8988T (cell line): ENCODE results near the gene SNTA1.
A peak's percentile ranks its signal among the peaks of the same experiment; 100 is the strongest.
"Not testable (repeated sequence)": the region's sequence is repeated elsewhere in the genome, so short reads cannot be mapped to it uniquely, and the experiment has no call there.

Experiments used
- DNase-seq: peaks from one replicate; pipeline ENCODE4 v3.0.0; 2011

SNTA1 gene

DNA sequence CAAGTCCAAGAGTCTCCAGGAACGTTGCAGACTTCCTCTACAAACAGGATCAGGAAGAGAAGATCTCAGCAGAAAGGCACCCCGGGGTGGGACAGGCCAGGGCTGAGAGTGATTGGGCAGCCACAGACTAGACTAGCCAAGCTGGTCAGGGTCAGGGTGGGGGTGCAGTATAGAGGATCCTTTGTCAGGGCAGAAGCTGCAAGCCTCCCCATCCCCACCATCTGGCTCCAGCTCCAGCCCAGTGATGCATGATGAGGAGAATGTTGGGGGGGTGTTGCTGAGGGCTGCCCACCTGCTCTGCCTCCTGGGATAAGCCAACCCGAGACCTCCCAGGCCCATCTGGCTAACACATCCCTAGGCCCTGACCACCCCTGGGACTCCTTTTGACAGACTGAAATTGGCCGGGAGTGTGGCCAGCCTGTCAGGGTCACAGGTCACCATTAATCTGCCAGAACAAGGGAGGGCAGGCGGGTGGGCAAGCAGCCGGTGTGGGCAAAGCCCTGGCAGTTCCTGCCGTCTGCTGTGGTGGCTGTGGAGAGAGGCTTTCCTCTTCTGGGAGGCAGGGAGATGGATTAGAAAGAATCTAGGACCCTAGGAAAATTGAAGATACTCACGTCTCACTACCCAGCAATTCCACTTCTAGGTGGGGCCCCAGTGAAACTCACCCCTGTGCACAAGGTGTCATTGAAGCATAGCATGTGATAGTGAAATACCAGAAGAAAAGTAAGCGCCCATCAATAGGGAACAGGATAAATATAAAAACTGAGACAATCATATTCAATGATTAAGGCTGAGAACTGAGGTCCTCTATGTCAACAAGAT is 22.1 kb upstream of the SNTA1 start:
- no peak for DNase-seq

DNA sequence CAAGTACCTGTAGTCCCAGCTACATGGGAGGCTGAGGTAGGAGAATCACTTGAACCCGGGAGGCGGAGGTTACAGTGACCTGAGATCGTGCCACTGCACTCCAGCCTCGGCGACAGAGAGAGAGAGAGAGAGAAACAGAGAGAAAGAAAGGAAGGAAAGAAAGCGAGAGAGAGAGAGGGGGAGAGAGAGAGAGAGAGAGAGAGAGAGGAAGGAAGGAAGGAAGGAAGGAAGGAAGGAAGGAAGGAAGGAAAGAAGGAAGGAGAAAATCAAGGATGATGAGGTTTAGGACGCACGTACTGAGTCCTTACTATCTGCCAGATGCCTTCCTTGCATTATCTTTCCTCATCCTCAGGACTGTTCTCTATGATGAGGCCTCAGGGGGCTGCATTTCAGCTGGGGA is 21.2 kb upstream of the SNTA1 start:
- not testable (repeated sequence) for DNase-seq

GRCh38 chr20:33463332-33464101 is 20.0 kb upstream of the SNTA1 start:
- DNase-seq: no peak

DNA sequence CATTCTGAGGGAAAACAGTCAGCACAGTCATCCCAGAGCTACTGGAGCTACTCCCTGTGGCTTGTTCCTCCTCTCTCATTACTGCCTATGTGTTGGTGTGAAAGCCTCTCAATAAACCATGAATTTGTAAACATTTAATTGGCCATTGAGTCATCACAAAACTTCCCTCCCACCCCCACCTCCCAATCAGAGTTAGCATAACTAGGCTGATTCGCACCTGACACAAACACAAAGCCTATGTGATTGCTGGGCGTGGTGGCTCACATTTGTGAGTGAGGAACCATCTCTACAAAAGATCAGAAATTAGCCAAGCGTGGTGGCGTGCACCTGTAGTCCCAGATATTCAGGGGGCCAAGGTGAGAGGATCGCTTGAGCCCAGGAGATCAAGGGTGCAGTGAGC is 17.1 kb upstream of the SNTA1 start:
- no peak for DNase-seq

GRCh38 chr20:33459599-33459998 is 16.0 kb upstream of the SNTA1 start:
- DNase-seq: no peak

DNA sequence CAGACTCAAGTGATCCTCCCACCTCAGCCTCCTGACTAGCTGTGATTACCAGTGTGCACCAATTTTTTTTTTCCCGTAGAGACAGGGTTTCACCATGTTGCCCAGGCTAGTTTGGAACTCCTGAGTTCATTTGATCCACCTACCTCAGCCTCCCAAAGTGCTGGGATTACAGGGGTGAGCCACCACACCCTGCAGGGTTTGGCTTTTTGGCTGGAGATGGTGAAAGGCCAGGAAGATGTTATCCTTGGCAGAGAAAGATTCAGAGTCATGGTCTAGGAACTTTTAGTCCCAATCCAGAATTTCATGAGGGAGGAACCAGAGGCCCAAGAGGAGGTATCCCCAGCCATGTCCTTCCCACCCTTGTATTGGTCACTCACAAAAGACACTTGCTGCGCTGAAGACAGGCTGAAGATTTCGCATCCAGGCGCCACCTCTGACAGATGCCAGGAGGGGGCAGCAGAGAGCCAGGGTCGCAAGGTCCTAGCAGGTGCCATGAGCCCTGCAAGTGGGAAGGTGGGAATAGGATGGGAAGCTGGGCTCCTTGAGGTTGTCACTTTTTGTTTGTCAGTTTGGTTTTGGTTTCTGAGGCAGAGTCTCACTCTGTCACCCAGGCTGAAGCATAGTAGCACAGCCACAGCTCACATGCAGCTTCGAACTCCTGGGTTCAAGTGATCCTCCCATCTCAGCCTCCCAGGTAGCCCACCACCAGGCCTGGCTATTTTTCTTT is 13.5 kb upstream of the SNTA1 start:
- DNase-seq: peak; percentile 58

DNA sequence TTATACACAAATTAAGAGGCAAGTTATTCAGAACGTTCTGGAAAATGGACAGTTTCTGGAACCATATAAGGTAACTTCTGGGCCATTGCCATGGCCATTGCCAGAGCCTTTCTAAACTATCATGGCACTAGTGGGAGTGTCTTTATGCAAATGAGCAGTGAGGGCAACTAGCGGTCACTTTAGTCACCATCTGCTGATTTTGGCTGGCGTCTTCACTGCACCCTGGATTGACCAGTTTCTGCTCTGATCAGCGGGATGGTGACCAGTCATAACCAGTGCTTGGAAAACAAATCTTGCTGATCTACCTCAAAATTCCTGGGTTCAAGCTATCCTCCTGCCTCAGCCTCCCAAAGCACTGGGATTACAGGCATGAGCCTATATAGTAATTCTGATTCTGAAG is 7.3 kb upstream of the SNTA1 start:
- no peak for DNase-seq

GRCh38 chr20:33445881-33446625 is 2.5 kb upstream of the SNTA1 start:
- DNase-seq: no peak

GRCh38 chr20:33444797-33445560 is 1.4 kb upstream of the SNTA1 start:
- DNase-seq: no peak

DNA sequence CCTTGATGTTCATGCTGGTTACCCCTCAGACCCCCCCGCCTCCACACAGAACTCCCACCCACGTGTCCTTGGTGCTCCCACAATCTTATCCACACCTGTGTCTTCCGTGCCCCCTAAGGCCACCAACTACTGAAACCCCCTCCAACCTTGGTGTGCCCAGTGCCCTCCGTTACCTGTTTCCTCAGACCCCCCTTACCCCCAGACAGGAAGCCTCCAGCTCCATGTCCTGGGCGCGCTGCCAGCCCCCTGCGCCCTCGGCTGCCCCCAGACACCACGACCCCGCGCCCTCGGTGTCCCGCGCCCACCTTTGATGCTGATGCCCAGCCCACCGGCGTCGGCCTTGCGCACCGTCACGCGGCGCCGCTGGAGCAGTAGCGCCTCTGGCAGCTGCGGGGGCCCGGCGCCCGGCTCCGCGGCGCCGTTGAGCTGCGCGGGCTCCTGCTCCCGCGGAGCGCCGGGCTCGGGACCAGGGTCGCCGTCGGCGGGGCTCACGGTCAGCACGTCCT is 504 bp downstream of the SNTA1 start:
- peak; percentile 63 for DNase-seq

DNA sequence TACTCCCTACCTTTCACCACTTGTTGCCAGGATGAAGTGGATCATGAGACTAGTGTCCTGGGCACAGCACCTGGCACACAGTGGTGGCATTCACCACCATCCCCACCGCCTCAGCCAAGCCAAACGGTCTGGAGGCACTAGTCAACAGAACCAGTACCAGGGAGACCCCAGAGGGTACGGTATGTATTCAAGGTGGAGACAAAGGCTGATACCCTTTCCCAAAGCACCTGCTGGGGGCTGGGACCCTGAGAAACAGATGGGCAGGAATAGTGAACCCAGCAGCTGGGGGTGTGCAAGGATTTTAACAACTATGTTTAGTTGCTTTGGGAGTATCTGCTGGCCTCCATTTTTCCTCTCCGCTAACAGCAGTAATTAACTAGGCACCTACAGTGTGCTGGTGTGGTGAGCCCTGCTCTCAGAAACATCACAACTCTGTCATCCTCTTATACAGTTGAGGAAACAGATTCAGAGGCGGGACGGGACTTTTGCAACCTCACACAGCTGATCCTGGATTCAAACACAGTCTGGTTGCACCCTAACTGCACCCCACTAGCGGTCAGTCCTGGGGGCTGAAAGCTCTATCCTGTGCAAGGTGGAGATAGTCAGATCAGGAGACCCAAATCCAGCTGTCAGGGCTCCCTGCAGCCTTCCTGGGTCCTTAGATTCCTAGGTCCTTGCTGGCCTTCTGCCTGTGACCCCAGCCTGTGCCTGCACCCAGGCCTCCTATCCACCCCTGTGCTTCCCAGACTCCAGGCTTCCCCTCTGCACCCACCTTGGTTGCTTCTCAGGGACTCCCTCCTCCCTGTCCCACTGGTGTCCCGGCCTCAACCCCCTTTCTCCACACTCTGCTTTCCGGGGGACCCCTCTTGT is 1.2 kb downstream of the SNTA1 start:
- DNase-seq: no peak

- DNase-seq: no peak
These were observed 2.2 kb downstream of the SNTA1 start for GRCh38 chr20:33441142-33441955.

- not testable (repeated sequence) for DNase-seq
These were observed 3.0 kb downstream of the SNTA1 start for GRCh38 chr20:33440562-33440961.

DNA sequence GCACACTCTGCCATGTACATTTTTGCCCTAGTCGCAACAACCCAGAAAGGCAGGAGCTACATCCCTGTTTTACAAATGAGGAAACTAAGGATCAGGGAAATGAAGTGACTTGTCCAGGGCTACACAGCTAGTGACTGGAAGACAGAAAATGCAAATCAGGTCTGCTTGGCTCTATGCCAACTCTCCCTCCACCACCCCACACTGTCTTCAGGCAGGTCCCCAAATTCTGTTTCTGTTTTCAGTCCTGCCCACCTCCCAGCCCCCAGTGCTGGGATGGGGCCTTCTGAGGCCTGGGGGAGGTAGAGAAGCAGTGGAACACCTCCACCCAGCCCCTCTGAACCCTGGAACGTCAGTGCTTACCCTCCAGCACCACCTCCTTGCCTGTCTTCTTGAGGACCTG is 5.1 kb downstream of the SNTA1 start:
- no peak for DNase-seq

DNA sequence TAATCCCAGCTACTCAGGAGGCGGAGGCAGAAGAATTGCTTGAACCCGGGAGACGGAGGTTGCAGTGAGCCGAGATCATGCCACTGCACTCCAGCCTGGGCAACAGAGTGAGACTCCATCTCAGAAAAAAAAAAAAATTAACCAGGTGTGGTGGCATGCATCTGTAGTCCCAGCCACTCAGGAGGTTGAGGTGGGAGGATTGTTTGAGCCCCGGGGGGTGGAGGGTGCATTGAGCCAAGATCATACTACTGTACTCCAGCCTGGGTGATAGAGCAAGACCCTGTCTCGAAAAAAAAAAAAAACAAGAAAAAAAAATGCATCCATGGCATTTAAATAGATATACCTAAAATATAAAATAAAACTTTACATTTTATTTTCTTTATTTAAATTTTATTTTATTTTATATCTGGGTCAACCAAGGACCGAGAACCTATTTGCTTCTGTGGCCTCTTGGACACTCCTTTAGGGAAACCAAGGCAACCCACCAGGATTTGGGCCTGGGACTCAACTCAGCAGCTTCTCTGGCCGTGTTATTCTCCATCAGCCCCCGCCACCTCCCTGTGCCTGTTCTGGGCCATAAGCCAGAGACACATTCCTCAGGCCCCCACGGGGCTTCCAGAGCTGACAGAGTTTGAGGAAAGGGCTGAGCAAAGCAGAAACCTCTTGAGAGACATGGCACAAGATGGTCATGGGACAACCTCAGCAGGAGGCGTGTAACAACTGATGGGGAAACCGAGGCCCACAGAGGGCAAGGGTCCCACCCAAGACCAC is 6.2 kb downstream of the SNTA1 start:
- DNase-seq: no peak

DNA sequence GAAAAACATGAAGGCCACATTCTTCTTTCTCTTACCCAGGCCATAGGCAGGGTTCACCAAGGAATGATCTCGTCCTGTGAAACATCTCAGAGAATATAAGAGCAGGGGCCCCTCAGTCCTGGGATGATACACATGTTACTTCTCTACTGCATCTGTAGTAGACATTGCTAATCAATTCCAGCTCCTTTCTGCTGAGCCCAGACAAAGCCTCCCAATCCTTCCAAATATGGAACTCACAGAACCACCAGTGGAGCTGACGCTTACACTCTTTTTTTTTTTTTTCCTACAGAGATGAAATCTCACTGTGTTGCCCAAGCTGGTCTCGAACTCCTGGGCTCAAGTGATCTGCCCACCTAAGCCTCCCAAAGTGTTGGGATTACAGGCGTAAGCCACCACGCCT is 9.1 kb downstream of the SNTA1 start:
- no peak for DNase-seq

DNA sequence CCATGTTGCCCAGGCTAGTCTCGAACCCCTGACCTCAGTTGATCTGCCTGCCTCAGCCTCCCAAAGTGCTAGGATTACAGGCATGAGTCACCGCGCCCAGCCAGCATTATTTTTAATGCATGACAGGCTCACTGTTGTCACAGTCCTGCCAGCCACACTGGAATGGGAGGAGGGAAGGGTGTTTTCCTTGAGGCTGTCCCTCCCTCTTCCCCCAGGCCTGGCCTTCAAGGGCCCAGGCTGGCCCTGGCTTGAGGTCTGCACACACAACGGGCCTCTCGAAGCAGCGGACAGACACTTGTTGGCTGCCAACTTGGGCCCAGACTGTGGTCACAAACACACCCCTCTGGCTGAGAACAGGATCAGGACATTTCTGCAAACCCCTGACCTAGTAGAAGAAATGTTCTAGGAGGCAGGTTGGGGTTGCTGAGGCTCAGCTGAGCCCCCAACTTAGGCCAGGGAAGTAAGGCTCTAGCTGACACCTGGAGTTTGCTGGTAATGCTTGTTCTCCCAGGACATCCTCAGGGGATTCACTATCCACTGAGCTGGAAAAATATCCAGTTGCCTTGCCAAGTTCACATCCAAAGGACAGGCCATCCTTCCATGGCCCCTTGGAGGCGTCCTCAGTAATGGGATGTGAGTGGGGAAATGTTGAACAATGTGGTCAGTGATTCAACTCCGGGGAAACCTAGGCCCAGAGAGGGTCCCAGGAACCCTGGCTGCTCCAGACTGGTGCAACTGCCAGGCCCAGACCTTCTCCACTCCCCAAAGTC is 9.9 kb downstream of the SNTA1 start:
- no peak for DNase-seq

DNA sequence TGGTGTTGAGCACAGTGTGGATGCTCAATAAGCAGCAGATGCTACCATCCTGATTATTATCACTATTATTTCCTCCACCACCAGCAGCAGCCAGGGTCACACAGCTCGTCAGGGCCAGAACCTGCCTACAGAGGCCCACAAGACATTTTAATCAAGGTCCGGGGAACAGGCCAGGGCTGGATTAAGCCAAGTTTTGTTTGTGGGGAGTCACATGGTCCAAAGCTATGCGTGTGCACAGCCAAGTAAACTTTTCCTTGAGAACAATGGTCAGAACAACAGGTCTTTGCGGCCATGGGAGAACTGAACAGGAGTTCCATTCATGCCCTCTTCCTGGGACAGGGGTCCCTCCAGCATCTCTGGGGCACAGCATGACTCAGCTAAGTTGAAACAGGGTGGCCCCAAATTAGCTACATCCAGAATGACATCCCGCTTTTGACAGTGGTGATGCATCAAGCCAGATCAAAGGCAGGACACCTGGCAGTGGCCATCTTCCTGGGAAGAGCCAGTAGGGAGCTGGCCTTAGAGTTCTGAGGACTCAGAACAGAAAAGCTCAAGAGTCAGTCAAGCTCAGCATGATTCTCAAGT is 11.7 kb downstream of the SNTA1 start:
- no peak for DNase-seq
